ENCODE measurements around the gene BHLHA15. TPM values are rescaled to one million over a fixed set of nuclear protein-coding genes. Genes with fewer than 3 reads are reported as not detected.

Gene BHLHA15
- total RNA-seq, 6 donors from 2014 or later, result 2.4 to 20.1 (median 3.5) TPM; not detected in 1

DNA sequence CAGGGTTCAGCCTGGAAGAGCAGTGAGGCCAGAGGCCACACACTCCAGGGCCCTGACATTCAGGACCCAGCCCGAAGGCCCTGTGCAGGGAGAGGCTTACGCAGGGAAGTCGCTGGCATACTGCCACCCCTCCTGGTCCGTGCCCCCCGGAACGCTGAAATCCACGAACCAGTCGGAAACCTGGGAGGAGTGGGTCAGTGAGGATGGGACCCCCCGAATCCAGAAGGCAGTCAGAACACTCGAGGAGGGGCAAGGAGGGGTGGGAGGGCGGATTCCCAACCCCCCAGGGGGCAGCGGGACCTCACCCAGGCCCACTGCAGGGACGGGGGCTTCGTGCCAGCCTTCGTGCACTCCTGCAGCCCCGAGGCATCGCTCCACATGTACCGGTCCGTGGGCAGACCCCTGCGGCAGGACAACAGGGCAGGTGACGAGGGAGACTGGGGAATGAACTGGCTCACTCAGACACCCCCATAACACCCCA lies 13.5 kb downstream of the BHLHA15 start:
- H3K27ac ChIP-seq, result no peak overlapping the region
- DNase-seq, result no peak
- no peaks in the 10 kb centered on the region for H3K27me3 ChIP-seq
- no peak overlapping the region for H3K4me3 ChIP-seq
- ATAC-seq (ENCODE audit: low FRiP score in 2 of 2), result no peak
- no peaks in the 10 kb centered on the region for H3K4me1 ChIP-seq
- H3K9me3 ChIP-seq, result no peaks in the 10 kb centered on the region
- TF ChIP-seq EP300 (IDR thresholded peaks at IDR 0.05) (no peak), POLR2AphosphoS5 (IDR thresholded peaks at IDR 0.05) (no peak), POLR2A (IDR thresholded peaks at IDR 0.05) (no peak)
- TF ChIP-seq, protein P1, sequence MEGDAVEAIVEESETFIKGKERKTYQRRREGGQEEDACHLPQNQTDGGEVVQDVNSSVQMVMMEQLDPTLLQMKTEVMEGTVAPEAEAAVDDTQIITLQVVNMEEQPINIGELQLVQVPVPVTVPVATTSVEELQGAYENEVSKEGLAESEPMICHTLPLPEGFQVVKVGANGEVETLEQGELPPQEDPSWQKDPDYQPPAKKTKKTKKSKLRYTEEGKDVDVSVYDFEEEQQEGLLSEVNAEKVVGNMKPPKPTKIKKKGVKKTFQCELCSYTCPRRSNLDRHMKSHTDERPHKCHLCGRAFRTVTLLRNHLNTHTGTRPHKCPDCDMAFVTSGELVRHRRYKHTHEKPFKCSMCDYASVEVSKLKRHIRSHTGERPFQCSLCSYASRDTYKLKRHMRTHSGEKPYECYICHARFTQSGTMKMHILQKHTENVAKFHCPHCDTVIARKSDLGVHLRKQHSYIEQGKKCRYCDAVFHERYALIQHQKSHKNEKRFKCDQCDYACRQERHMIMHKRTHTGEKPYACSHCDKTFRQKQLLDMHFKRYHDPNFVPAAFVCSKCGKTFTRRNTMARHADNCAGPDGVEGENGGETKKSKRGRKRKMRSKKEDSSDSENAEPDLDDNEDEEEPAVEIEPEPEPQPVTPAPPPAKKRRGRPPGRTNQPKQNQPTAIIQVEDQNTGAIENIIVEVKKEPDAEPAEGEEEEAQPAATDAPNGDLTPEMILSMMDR (IDR thresholded peaks at IDR 0.05), result no peak
- WGBS, 2 donors, result 92 to 96% methylated on average over 13 to 21 of the region's 21 CpGs
- H3K36me3 ChIP-seq, result peaks cover 3 to 93% (median 60%) of the 10 kb centered on the region in 4 donors

DNA sequence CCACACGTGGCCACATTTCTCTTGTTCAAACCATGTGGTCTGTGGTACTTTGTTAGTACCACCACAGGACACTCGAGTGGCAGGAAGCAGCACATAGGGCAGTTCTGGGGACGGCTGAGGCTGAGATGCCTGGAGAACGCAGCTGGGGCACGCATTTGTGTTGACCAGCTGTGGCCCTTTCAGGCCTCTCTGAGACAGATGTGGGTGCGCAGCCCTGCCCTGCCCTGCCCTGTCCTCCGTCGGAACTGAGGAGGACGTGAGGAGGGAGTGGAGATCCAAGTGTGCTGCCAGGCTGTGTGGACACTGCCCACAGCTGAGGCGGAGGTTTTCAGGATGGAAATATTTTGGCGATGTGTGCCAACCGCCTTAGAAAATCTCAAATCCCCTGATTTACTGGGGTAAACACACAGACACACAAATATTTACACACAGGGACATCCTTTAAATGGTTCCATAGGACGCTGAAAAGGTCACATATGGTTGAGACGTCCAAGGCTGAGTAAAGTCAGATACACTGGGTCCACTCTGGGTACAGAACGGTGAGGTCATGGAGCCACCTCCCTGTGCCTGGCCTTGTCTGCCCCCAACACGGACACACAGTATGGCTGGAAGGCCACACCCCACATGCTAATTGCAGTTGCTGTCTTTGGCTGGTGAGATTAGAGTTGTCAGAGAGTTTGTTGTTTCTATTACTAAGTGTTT lies 14.8 kb downstream of the BHLHA15 start:
- no peaks in the 10 kb centered on the region for H3K27me3 ChIP-seq
- TF ChIP-seq, protein P1 (IDR thresholded peaks at IDR 0.05), result no peak
- no peak for TF ChIP-seq POLR2A (IDR thresholded peaks at IDR 0.05)
- TF ChIP-seq POLR2AphosphoS5 (IDR thresholded peaks at IDR 0.05), result no peak
- no peak for TF ChIP-seq EP300 (IDR thresholded peaks at IDR 0.05)
- DNase-seq, result no peak
- no peaks in the 10 kb centered on the region for H3K4me1 ChIP-seq
- no peaks in the 10 kb centered on the region for H3K9me3 ChIP-seq
- no peak for ATAC-seq (ENCODE audit: low FRiP score in 2 of 2)
- H3K27ac ChIP-seq, result no peak overlapping the region
- H3K4me3 ChIP-seq, result no peak overlapping the region
- WGBS, 2 donors, result 81 to 85% methylated on average over 13 to 16 of the region's 16 CpGs
- peaks cover 3 to 94% (median 65%) of the 10 kb centered on the region in 4 donors for H3K36me3 ChIP-seq

DNA sequence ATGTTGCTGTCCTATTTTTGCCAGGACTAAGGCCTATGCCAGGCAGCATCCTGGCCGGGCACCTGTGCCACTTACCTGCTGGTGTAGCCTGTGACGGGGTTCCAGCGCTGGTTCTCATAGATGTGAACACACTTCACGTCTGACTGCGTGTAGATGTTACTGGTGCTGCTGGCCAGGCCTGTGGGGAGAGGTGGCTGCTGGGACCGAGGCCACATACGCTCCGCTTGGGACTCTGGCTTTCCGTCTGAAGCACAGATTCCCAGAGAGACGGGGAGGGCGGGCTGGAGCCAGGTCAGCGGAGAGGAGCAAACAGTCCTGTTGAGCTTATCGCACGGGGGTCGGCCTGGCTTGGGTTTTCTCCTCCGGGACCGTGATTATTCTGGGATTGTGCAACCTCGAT lies 16.7 kb downstream of the BHLHA15 start:
- TF ChIP-seq, protein P1 (IDR thresholded peaks at IDR 0.05), result no peak
- TF ChIP-seq POLR2A (IDR thresholded peaks at IDR 0.05) (no peak), EP300 (IDR thresholded peaks at IDR 0.05) (no peak), POLR2AphosphoS5 (IDR thresholded peaks at IDR 0.05) (no peak)
- no peak overlapping the region for H3K4me3 ChIP-seq
- H3K36me3 ChIP-seq, result peaks cover 3 to 93% (median 62%) of the 10 kb centered on the region in 4 donors
- no peak overlapping the region for H3K27ac ChIP-seq
- no peaks in the 10 kb centered on the region for H3K27me3 ChIP-seq
- DNase-seq (no peak), ATAC-seq (ENCODE audit: low FRiP score in 2 of 2) (no peak)
- no peaks in the 10 kb centered on the region for H3K9me3 ChIP-seq
- 95 to 96% methylated on average over 17 to 18 of the region's 18 CpGs for WGBS, 2 donors
- no peaks in the 10 kb centered on the region for H3K4me1 ChIP-seq

DNA sequence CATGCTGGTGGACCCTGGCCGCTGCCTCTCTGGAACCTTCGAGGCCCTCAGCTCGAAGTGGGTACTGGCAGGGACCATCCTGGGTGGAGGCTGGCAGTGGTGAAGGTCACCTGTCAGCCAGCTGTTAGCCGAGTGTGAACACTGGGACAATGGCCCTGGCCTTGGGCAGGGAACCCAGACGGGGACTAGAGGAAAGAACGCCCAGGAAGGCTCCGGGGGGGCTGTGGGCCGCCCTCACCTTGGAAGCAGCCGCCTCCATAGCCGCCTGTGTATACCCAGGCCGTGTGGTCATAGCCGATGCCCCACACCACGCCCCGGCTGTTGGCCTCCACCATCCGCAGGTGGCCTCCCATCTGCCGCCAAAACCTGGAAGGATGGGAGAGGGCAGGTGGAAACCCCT lies 17.6 kb downstream of the BHLHA15 start:
- no peaks in the 10 kb centered on the region for H3K4me1 ChIP-seq

More for the DNA sequence above, 17.6 kb downstream of the BHLHA15 start:
- Histone ChIP-seq H3K4me3 (no peak overlapping the region), H3K36me3 (peaks cover 3 to 94% (median 66%) of the 10 kb centered on the region in 4 donors), H3K27me3 (no peaks in the 10 kb centered on the region), H3K27ac (no peak overlapping the region), H3K9me3 (no peaks in the 10 kb centered on the region)
- peak in 1 of 2 donors; percentile 46 for DNase-seq
- ATAC-seq (ENCODE audit: low FRiP score in 2 of 2), result no peak
- WGBS, 2 donors, result 91 to 94% methylated on average over 14 to 16 of the region's 16 CpGs
- TF ChIP-seq, protein P1 (IDR thresholded peaks at IDR 0.05), result no peak
- no peak for TF ChIP-seq EP300 (IDR thresholded peaks at IDR 0.05)
- TF ChIP-seq POLR2A (IDR thresholded peaks at IDR 0.05), result no peak
- TF ChIP-seq POLR2AphosphoS5 (IDR thresholded peaks at IDR 0.05), result no peak
